Testis (tissue), 2 donors: ENCODE results near the gene GOLGA6D.
"Not testable (repeated sequence)": the region's sequence is repeated elsewhere in the genome, so short reads cannot be mapped to it uniquely, and the experiment has no call there.

ENCODE experiments used
- POLR2A ChIP-seq: fragments of 450-650 bp; IDR thresholded peaks from one replicate; pipeline ENCODE4 v1.6.1; 2017; ENCODE audit warnings: antibody characterized with exemption, mild to moderate bottlenecking, moderate library complexity
- TF ChIP-seq, protein P1 (sequence below), 3 experiments: fragments of 450-650 bp in 2 of 3; fragments of 200-600 bp in 1 of 3; sonication (generic) in 1 of 3; IDR thresholded peaks; one replicate each; pipeline ENCODE4 v1.5.1; 2016 to 2019; ENCODE audit warnings: antibody characterized with exemption in 3 of 3, mild to moderate bottlenecking in 2 of 3, moderate library complexity in 1 of 3

DNA sequence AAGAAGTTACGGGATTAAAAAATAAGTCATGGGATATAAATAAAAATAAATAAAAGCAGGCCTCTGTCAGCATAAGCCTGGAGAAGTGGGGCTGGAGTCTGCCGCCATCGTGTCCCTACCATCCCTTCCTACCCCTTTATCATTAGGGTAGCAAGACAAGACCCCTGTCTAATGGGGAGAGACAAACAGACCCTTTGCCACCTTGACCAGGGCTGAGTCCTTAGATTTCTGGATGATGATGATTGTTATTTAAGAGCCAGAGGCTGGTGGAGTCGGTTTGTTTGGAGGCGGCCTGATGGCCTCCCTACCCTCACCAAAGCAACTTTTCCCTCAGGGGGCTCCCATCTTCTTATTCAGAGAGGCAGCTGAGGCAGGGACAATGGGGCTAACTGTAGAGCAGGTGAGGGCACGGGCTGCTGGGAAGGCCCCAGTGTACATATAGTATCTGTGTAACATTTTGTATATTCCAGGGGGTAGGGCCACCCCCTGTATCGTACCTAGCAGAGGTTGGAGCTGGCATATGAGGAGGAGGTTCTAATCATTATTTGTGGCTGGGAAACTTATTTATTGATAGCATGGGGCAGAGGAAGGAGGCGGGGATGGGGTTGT is 8.8 kb upstream of the GOLGA6D start:
- not testable (repeated sequence) for TF ChIP-seq POLR2A
- TF ChIP-seq, protein P1, sequence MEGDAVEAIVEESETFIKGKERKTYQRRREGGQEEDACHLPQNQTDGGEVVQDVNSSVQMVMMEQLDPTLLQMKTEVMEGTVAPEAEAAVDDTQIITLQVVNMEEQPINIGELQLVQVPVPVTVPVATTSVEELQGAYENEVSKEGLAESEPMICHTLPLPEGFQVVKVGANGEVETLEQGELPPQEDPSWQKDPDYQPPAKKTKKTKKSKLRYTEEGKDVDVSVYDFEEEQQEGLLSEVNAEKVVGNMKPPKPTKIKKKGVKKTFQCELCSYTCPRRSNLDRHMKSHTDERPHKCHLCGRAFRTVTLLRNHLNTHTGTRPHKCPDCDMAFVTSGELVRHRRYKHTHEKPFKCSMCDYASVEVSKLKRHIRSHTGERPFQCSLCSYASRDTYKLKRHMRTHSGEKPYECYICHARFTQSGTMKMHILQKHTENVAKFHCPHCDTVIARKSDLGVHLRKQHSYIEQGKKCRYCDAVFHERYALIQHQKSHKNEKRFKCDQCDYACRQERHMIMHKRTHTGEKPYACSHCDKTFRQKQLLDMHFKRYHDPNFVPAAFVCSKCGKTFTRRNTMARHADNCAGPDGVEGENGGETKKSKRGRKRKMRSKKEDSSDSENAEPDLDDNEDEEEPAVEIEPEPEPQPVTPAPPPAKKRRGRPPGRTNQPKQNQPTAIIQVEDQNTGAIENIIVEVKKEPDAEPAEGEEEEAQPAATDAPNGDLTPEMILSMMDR (IDR thresholded peaks at IDR 0.05): not testable (repeated sequence)
